Measurements from ENCODE around the gene TBC1D8. TPM values are rescaled to one million over a fixed set of nuclear protein-coding genes. Genes with fewer than 3 reads are reported as not detected.

Gene TBC1D8
- total and polyA plus RNA-seq, 2 of the 8 experiments (the other 6 are each of a cell fraction or from before 2014, with no cell fraction given) = 20.8 to 21.8 TPM

- Histone ChIP-seq H4K91ac (replicated peaks; ENCODE audit: insufficient read length, low read length) (no peak overlapping the region), H3K4ac (replicated peaks; ENCODE audit: insufficient read length, low read depth, low read length) (no peak overlapping the region), H3K36me3 (ENCODE audit: control insufficient read depth in 2 of 4, insufficient read depth in 4 of 4, low read length in 3 of 4) (no peaks in the 10 kb centered on the region), H3K79me2 (ENCODE audit: control insufficient read depth in 1 of 2, insufficient read depth in 2 of 2, low read length in 2 of 2) (peaks cover 0 to 53% of the 10 kb centered on the region in 2 experiments; a peak in 3 of 4 replicates), H2BK20ac (ENCODE audit: low read length) (peak overlapping the region; percentile 1; the same call in 1 of the 2 replicates), H2AFZ (ENCODE audit: low read length) (no peak overlapping the region), H2BK12ac (ENCODE audit: low read depth, low read length) (peak overlapping the region; percentile 69; the same call in 1 of the 2 replicates), H3K27ac (ENCODE audit: low read depth, low read length) (no peak overlapping the region), H3K18ac (ENCODE audit: extremely low read depth, low read length) (no peak overlapping the region), H2BK120ac (replicated peaks; ENCODE audit: low read depth, low read length) (no peak overlapping the region), H3K14ac (ENCODE audit: insufficient read length) (no peak overlapping the region), H4K8ac (ENCODE audit: extremely low read depth, insufficient read depth, low read length) (no peak overlapping the region), H3K4me1 (replicated peaks in 1 of 4; ENCODE audit: control insufficient read depth in 3 of 4, insufficient read depth in 4 of 4, low read length in 3 of 4) (peaks cover 11 to 23% (median 21%) of the 10 kb centered on the region in 4 experiments), H3K23me2 (ENCODE audit: low read depth, low read length) (no peaks in the 10 kb centered on the region), H4K5ac (ENCODE audit: insufficient read length, low read depth, low read length) (no peak overlapping the region), H3K9me3 (ENCODE audit: insufficient read depth in 2 of 2, low read depth in 1 of 2, low read length in 1 of 2) (no peaks in the 10 kb centered on the region), H2BK15ac (ENCODE audit: low read length) (no peak overlapping the region), H3K79me1 (ENCODE audit: low read depth, low read length) (peaks cover 8% of the 10 kb centered on the region), H3K9ac (replicated peaks in 1 of 4; ENCODE audit: extremely low read depth in 1 of 4, low read depth in 3 of 4, low read length in 3 of 4) (no peak overlapping the region), H3K4me2 (ENCODE audit: insufficient read depth in 1 of 2, low read depth in 2 of 2, low read length in 2 of 2) (peak overlapping the region in 1 of 2 experiments; percentile 93; a peak in 1 of 4 replicates), H3K4me3 (ENCODE audit: extremely low read depth in 1 of 4, insufficient read depth in 2 of 4, low read depth in 3 of 4, low read length in 4 of 4) (0 out of 8 replicates have a peak overlapping the region, but pooled peaks of 1 of the 4 experiments have one; percentile 42), H2BK5ac (ENCODE audit: low read depth, low read length) (peak overlapping the region; percentile 82; the same call in 1 of the 2 replicates), H3K56ac (replicated peaks; ENCODE audit: insufficient read length, low read depth, low read length) (no peak overlapping the region), H2AK5ac (ENCODE audit: low read depth, low read length) (no peak overlapping the region), H3K27me3 (replicated peaks in 1 of 4; ENCODE audit: control insufficient read depth in 3 of 4, extremely low read depth in 1 of 4, insufficient read depth in 3 of 4, low read length in 3 of 4) (no peaks in the 10 kb centered on the region), H4K20me1 (replicated peaks in 1 of 2; ENCODE audit: control insufficient read depth in 1 of 2, insufficient read depth in 2 of 2, low read length in 2 of 2) (no peaks in the 10 kb centered on the region), H3K23ac (ENCODE audit: insufficient read length) (no peak overlapping the region)
- DNase-seq (ENCODE audit: low read depth in 1 of 2, low spot score in 2 of 2) = no peak
- 70% methylated on average over 6 of the region's 6 CpGs; no CpG with 5 or more reads in 1 of the 2 experiments for WGBS, 2 experiments (ENCODE audit: extremely low coverage in 1 of 2, insufficient coverage in 1 of 2, insufficient read length in 1 of 2, insufficient replicate concordance in 2 of 2, low coverage in 1 of 2, low lambda C conversion rate in 2 of 2, missing lambda C conversion rate in 1 of 2)
- TF ChIP-seq BCL11A (IDR thresholded peaks at IDR 0.05; ENCODE audit: low read depth in 2 of 2, low read length in 2 of 2) = no peak
- no peak for TF ChIP-seq RAD21 (IDR thresholded peaks at IDR 0.05 in 1 of 2, conservative IDR thresholded peaks at IDR 0.05 in 1 of 2; ENCODE audit: low read depth in 2 of 2, low read length in 2 of 2)
- TF ChIP-seq JUN (IDR thresholded peaks at IDR 0.05; ENCODE audit: low read depth, low read length) = no peak
- no peak for TF ChIP-seq BACH1 (IDR thresholded peaks at IDR 0.05; ENCODE audit: low read length)
- no peak for TF ChIP-seq CTCF (IDR thresholded peaks at IDR 0.05; ENCODE audit: control extremely low read depth in 1 of 3, insufficient read depth in 1 of 3, low read depth in 1 of 3, low read length in 3 of 3)
- no peak for TF ChIP-seq TAF1 (IDR thresholded peaks at IDR 0.05; ENCODE audit: low read depth, low read length)
- no peak for FAIRE-seq
- ChIA-PET CTCF (ENCODE audit: partially characterized antibody) (interaction anchor here (0.7 to 2.3 kb wide), 3 partner anchors 38 to 91 kb away, joined by 3 to 8 read pairs (median 3); partner anchors contain the start of gene TBC1D8), POLR2A (ENCODE audit: partially characterized antibody) (interaction anchor here (0.7 to 1.4 kb wide), 2 partner anchors 37 to 781 kb away, joined by 3 to 4 read pairs; no protein-coding TSS in a partner anchor)
Observed at GRCh38 chr2:101112772-101113157, 38.4 kb downstream of the TBC1D8 start.
